Thymus (tissue), 14 donors: Measurements from ENCODE around the gene MALT1. TPM values are rescaled to one million over a fixed set of nuclear protein-coding genes. Genes with fewer than 3 reads are reported as not detected.

Source experiments
- DNase-seq, 9 donors: peaks; one replicate each; pipeline ENCODE4 v3.0.0-alpha.2; 2013; ENCODE audit warnings: low spot score in 9 of 9, low read depth in 6 of 9, missing footprints in 1 of 9
- H3K27ac ChIP-seq, 2 donors: one replicate each; pipeline ENCODE4 v1.5.1; 2013; ENCODE audit warnings: control low read depth in 1 of 2, low read depth in 1 of 2, low read length in 1 of 2, mild to moderate bottlenecking in 1 of 2, moderate library complexity in 1 of 2
- H3K27me3 ChIP-seq, 2 donors: one replicate each; pipeline ENCODE4 v1.5.1; 2013; ENCODE audit warnings: low read length in 1 of 2; ENCODE audit not compliant: control insufficient read depth in 2 of 2, insufficient read depth in 1 of 2
- H3K36me3 ChIP-seq, 2 donors: one replicate each; pipeline ENCODE4 v1.5.1; 2013; ENCODE audit warnings: low read length in 1 of 2, mild to moderate bottlenecking in 1 of 2, moderate library complexity in 1 of 2; ENCODE audit not compliant: control insufficient read depth in 2 of 2, insufficient read depth in 2 of 2
- H3K4me1 ChIP-seq, 2 donors: one replicate each; pipeline ENCODE4 v1.5.1; 2013; ENCODE audit warnings: low read length in 2 of 2; ENCODE audit not compliant: control insufficient read depth in 2 of 2, insufficient read depth in 2 of 2
- H3K4me3 ChIP-seq, 2 donors: one replicate each; pipeline ENCODE4 v1.5.1; 2013; ENCODE audit warnings: low read length in 2 of 2, control low read depth in 1 of 2, mild to moderate bottlenecking in 1 of 2
- H3K9me3 ChIP-seq, 2 donors: one replicate each; pipeline ENCODE4 v1.5.1; 2013; ENCODE audit warnings: low read length in 1 of 2, mild to moderate bottlenecking in 1 of 2; ENCODE audit not compliant: control insufficient read depth in 2 of 2, insufficient read depth in 1 of 2
- WGBS: extraction: QIAGEN DNeasy Blood & Tissue Kit; methylation state at CpG from one replicate; pipeline ENCODE4 v1.1.7; 2013; 5-methylcytosine and 5-hydroxymethylcytosine counted together
- long read RNA-seq, 10 donors: transcript quantifications; one replicate each; lab custom pipeline, GENCODE V29; 2026
- polyA plus RNA-seq: library from polyadenylated mRNA; stranded (reverse); fragments of 200-250 nt; gene quantifications from one replicate; pipeline ENCODE4 v1.2.3, GENCODE V29; 2013
- total RNA-seq: library from RNA; stranded (reverse); fragments of 120-200 nt; gene quantifications from one replicate; pipeline ENCODE4 v1.2.4, GENCODE V29; 2013
- donor health status: healthy.

MALT1 gene
- total RNA-seq (40.0 TPM), polyA plus RNA-seq (35.2 TPM)
- long read RNA-seq, donor 1: 0 reads
- long read RNA-seq, donor 2, full-length matches to known transcripts: 9 of 14 reads
- long read RNA-seq, donor 2, partial matches to known transcripts: 5 of 14 reads
- long read RNA-seq, donor 2, other reads (novel, unspliced or antisense): 0 of 14 reads
- long read RNA-seq, donor 3, full-length matches to known transcripts: 4 of 4 reads
- long read RNA-seq, donor 3, partial matches to known transcripts: 0 of 4 reads
- long read RNA-seq, donor 3, other reads (novel, unspliced or antisense): 0 of 4 reads
- long read RNA-seq, donor 4, full-length matches to known transcripts: 2 of 2 reads
- long read RNA-seq, donor 4, partial matches to known transcripts: 0 of 2 reads
- long read RNA-seq, donor 4, other reads (novel, unspliced or antisense): 0 of 2 reads
- long read RNA-seq, donor 5, full-length matches to known transcripts: 9 of 15 reads
- long read RNA-seq, donor 5, partial matches to known transcripts: 6 of 15 reads
- long read RNA-seq, donor 5, other reads (novel, unspliced or antisense): 0 of 15 reads
- long read RNA-seq, donor 6, partial matches to known transcripts: 0 of 1 reads
- long read RNA-seq, donor 6, other reads (novel, unspliced or antisense): 0 of 1 reads
- long read RNA-seq, donor 7, full-length matches to known transcripts: 6 of 6 reads
- long read RNA-seq, donor 7, partial matches to known transcripts: 0 of 6 reads
- long read RNA-seq, donor 7, other reads (novel, unspliced or antisense): 0 of 6 reads
- long read RNA-seq, donor 8, partial matches to known transcripts: 0 of 1 reads
- long read RNA-seq, donor 8, other reads (novel, unspliced or antisense): 0 of 1 reads
- long read RNA-seq, donor 9, full-length matches to known transcripts: 2 of 2 reads
- long read RNA-seq, donor 9, partial matches to known transcripts: 0 of 2 reads
- long read RNA-seq, donor 9, other reads (novel, unspliced or antisense): 0 of 2 reads
- long read RNA-seq, donor 10, full-length matches to known transcripts: 3 of 3 reads
- long read RNA-seq, donor 10, partial matches to known transcripts: 0 of 3 reads
- long read RNA-seq, donor 10, other reads (novel, unspliced or antisense): 0 of 3 reads

- Histone ChIP-seq H3K4me1 (peaks cover 10 to 12% of the 10 kb centered on the region in 2 donors), H3K36me3 (no peaks in the 10 kb centered on the region), H3K27ac (peak within 1 kb of the TSS; percentile 72 to 89), H3K4me3 (peak within 1 kb of the TSS; percentile 64 to 69), H3K9me3 (no peaks in the 10 kb centered on the region), H3K27me3 (peaks cover 0 to 5% of the 10 kb centered on the region in 2 donors)
- peak in 8 of 9 donors; percentile 64 to 93 (median 84) for DNase-seq
- under 1% methylated on average over 60 of the region's 60 CpGs for WGBS
Measured at GRCh38 chr18:58671111-58671631, at the start of gene MALT1. Gene MALT1, plus strand, starts transcription at chr18:58671465. Its CDS starts 179 bp downstream, at chr18:58671644.

GRCh38 chr18:58624011-58624410 is 47.3 kb upstream of the MALT1 start:
- H3K9me3 ChIP-seq: no peaks in the 10 kb centered on the region
- no peaks in the 10 kb centered on the region for H3K27me3 ChIP-seq
- no peaks in the 10 kb centered on the region for H3K36me3 ChIP-seq
- H3K4me1 ChIP-seq: peaks cover 0 to 5% of the 10 kb centered on the region in 2 donors
- no peak overlapping the region for H3K27ac ChIP-seq
- no peak for DNase-seq
- H3K4me3 ChIP-seq: no peak overlapping the region
- WGBS: 97% methylated on average over 6 of the region's 6 CpGs

- Histone ChIP-seq H3K9me3 (no peaks in the 10 kb centered on the region), H3K4me1 (peaks cover 0 to 7% of the 10 kb centered on the region in 2 donors), H3K27me3 (no peaks in the 10 kb centered on the region), H3K4me3 (no peak overlapping the region), H3K27ac (no peak overlapping the region), H3K36me3 (no peaks in the 10 kb centered on the region)
- WGBS: 95% methylated on average over 10 of the region's 10 CpGs
- no peak for DNase-seq
Measured at GRCh38 chr18:58625839-58626238, 45.4 kb upstream of the MALT1 start.

GRCh38 chr18:58630071-58630470 is 41.2 kb upstream of the MALT1 start:
- 98% methylated on average over 2 of the region's 2 CpGs for WGBS
- no peak overlapping the region for H3K4me3 ChIP-seq
- H3K4me1 ChIP-seq: peaks cover 0 to 11% of the 10 kb centered on the region in 2 donors
- H3K36me3 ChIP-seq: no peaks in the 10 kb centered on the region
- H3K9me3 ChIP-seq: no peaks in the 10 kb centered on the region
- H3K27me3 ChIP-seq: no peaks in the 10 kb centered on the region
- H3K27ac ChIP-seq: no peak overlapping the region
- DNase-seq: no peak

- WGBS: 88% methylated on average over 5 of the region's 5 CpGs
- Histone ChIP-seq H3K4me3 (no peak overlapping the region), H3K27ac (peak overlapping the region; percentile 48 to 64), H3K27me3 (no peaks in the 10 kb centered on the region), H3K36me3 (no peaks in the 10 kb centered on the region), H3K9me3 (no peaks in the 10 kb centered on the region), H3K4me1 (peaks cover 0 to 11% of the 10 kb centered on the region in 2 donors)
- DNase-seq: no peak
Measured at GRCh38 chr18:58631301-58631700, 40.0 kb upstream of the MALT1 start.

DNA sequence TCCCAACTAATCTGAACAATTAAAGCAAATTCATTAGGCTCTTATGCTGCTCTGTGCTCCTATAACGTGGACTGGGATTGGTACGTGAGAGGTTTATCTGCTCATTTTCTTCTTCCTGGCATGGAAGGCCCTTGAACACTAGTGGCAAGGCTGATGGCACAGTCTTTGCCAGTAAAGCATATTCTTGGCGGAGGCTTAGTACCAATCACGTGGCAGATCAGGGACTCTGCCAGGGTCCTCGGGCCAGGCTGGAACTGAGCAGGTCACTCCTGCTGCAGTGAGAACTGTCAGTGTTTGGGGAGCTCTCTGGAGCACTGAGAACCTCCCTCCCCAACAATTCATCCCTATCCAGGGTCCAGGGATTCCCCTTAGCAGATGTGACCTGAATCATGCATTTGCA is 38.7 kb upstream of the MALT1 start:
- H3K27ac ChIP-seq: peak overlapping the region in 1 of 2 donors; percentile 3
- H3K9me3 ChIP-seq: no peaks in the 10 kb centered on the region
- no peaks in the 10 kb centered on the region for H3K27me3 ChIP-seq
- no peak overlapping the region for H3K4me3 ChIP-seq
- 97% methylated on average over 5 of the region's 5 CpGs for WGBS
- peaks cover 0 to 13% of the 10 kb centered on the region in 2 donors for H3K4me1 ChIP-seq
- no peaks in the 10 kb centered on the region for H3K36me3 ChIP-seq
- DNase-seq: no peak

- DNase-seq: no peak
- Histone ChIP-seq H3K9me3 (no peaks in the 10 kb centered on the region), H3K27ac (peak overlapping the region in 1 of 2 donors; percentile 84), H3K4me3 (no peak overlapping the region), H3K27me3 (no peaks in the 10 kb centered on the region), H3K4me1 (peaks cover 0 to 10% of the 10 kb centered on the region in 2 donors), H3K36me3 (no peaks in the 10 kb centered on the region)
Measured at GRCh38 chr18:58633874-58634273, 37.4 kb upstream of the MALT1 start.

GRCh38 chr18:58635891-58636290 is 35.4 kb upstream of the MALT1 start:
- 47% methylated on average over 4 of the region's 4 CpGs for WGBS
- Histone ChIP-seq H3K4me3 (no peak overlapping the region), H3K27ac (peak overlapping the region in 1 of 2 donors; percentile 82), H3K9me3 (no peaks in the 10 kb centered on the region), H3K4me1 (peaks cover 0 to 8% of the 10 kb centered on the region in 2 donors), H3K36me3 (no peaks in the 10 kb centered on the region), H3K27me3 (no peaks in the 10 kb centered on the region)
- no peak for DNase-seq
